ENCODE results near the gene PPP1R36. TPM values are rescaled to one million over a fixed set of nuclear protein-coding genes. Genes with fewer than 3 reads are reported as not detected.

The PPP1R36 gene
- total RNA-seq, 4 donors from 2014 or later = 0.59 to 7.6 (median 4.4) TPM

- Histone ChIP-seq H3K27ac (peak overlapping the region; percentile 96 to 100 (median 100)), H3K9me3 (no peaks in the 10 kb centered on the region), H3K4me3 (peak overlapping the region in 3 of 4 donors; percentile 64 to 99 (median 93)), H3K4me1 (peaks cover 0 to 70% (median 36%) of the 10 kb centered on the region in 4 donors), H3K36me3 (no peaks in the 10 kb centered on the region), H3K27me3 (no peaks in the 10 kb centered on the region)
- WGBS, 2 donors = 34 to 39% methylated on average over 3 of the region's 3 CpGs
- no peak for DNase-seq (ENCODE audit: low spot score in 2 of 2)
- TF ChIP-seq POLR2A (IDR thresholded peaks at IDR 0.05) = no peak
- TF ChIP-seq, protein P1, sequence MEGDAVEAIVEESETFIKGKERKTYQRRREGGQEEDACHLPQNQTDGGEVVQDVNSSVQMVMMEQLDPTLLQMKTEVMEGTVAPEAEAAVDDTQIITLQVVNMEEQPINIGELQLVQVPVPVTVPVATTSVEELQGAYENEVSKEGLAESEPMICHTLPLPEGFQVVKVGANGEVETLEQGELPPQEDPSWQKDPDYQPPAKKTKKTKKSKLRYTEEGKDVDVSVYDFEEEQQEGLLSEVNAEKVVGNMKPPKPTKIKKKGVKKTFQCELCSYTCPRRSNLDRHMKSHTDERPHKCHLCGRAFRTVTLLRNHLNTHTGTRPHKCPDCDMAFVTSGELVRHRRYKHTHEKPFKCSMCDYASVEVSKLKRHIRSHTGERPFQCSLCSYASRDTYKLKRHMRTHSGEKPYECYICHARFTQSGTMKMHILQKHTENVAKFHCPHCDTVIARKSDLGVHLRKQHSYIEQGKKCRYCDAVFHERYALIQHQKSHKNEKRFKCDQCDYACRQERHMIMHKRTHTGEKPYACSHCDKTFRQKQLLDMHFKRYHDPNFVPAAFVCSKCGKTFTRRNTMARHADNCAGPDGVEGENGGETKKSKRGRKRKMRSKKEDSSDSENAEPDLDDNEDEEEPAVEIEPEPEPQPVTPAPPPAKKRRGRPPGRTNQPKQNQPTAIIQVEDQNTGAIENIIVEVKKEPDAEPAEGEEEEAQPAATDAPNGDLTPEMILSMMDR (IDR thresholded peaks at IDR 0.05) = no peak
- TF ChIP-seq EP300 (IDR thresholded peaks at IDR 0.05) = no peak
Observed at GRCh38 chr14:64506721-64507120, 43.0 kb upstream of the PPP1R36 start.

DNA sequence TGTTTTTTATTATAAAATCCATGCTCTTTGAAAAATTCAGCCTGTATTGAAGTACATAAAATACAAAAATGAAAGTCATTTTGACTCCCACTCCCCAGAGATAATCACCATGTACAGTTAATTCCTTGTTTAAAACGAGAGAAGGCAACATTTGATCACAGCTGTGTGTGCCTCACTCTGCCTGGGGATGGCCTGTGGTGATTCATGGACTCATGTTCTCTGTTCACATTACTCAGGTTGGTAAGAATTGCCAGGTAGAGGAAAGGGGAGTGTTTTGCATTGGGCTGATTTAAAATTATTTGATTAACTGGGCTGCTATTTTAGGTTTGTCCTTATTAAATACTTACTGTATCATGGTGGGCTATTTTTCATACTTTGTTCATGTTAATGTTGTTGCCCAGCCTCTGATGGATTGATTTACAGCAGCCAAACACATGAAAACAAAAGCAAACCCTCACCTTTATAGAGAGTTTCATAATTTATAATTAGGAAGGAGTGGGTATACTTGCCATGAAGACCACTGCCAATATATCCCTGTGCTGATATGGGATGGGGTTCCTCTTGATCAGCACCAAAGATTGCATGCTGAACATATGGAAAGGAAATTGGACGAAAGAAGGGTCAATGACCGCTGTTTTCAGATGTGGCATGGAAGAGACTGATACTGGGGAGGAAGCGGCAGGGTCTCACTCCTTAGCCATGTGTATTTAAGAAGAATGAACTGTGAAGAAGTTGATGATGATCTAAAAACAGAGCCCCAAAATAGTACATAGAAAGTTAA lies 42.2 kb upstream of the PPP1R36 start:
- no peak for DNase-seq (ENCODE audit: low spot score in 2 of 2)
- H3K4me3 ChIP-seq = no peak overlapping the region
- no peaks in the 10 kb centered on the region for H3K36me3 ChIP-seq
- WGBS, 2 donors = 72 to 73% methylated on average over 4 of the region's 4 CpGs
- no peaks in the 10 kb centered on the region for H3K27me3 ChIP-seq
- TF ChIP-seq POLR2A (IDR thresholded peaks at IDR 0.05) (no peak), EP300 (IDR thresholded peaks at IDR 0.05) (no peak)
- TF ChIP-seq, protein P1 (IDR thresholded peaks at IDR 0.05) = no peak
- peak overlapping the region in 2 of 4 donors; percentile 99 to 100 for H3K27ac ChIP-seq
- no peaks in the 10 kb centered on the region for H3K9me3 ChIP-seq
- H3K4me1 ChIP-seq = peaks cover 0 to 70% (median 31%) of the 10 kb centered on the region in 4 donors

GRCh38 chr14:64508215-64508776 lies 41.5 kb upstream of the PPP1R36 start:
- H3K4me1 ChIP-seq = peaks cover 0 to 74% (median 33%) of the 10 kb centered on the region in 4 donors
- no peaks in the 10 kb centered on the region for H3K27me3 ChIP-seq
- H3K36me3 ChIP-seq = no peaks in the 10 kb centered on the region
- WGBS, 2 donors = 29 to 32% methylated on average over 1 of the region's 1 CpG
- TF ChIP-seq EP300 (IDR thresholded peaks at IDR 0.05) = no peak
- no peak for TF ChIP-seq POLR2A (IDR thresholded peaks at IDR 0.05)
- TF ChIP-seq, protein P1 (IDR thresholded peaks at IDR 0.05) = no peak
- no peak overlapping the region for H3K4me3 ChIP-seq
- no peaks in the 10 kb centered on the region for H3K9me3 ChIP-seq
- H3K27ac ChIP-seq = peak overlapping the region in 1 of 4 donors; percentile 99
- DNase-seq (ENCODE audit: low spot score in 2 of 2) = no peak

DNA sequence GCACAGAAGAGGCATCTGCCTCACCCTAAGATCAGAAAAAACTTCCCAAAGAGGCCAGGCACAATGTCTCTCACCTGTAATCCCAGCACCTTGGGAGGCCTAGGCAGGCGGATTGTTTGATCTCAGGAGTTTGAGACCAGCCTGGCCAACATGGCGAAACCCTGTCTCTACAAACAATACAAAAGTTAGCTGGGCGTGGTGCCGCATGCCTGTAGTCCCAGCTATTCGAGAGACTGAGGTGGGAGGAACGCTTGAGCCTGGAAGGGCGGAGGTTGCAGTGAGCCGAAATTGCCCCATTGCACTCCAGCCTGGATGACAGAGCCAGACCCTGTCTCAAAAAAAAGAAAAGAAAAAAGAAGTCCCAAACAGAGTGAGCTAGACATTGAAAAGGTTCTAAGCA lies 40.7 kb upstream of the PPP1R36 start:
- Histone ChIP-seq H3K9me3 (no peaks in the 10 kb centered on the region), H3K27me3 (no peaks in the 10 kb centered on the region), H3K27ac (peak overlapping the region in 1 of 4 donors; percentile 12), H3K36me3 (no peaks in the 10 kb centered on the region), H3K4me3 (no peak overlapping the region), H3K4me1 (peaks cover 0 to 79% (median 35%) of the 10 kb centered on the region in 4 donors)
- 70 to 78% methylated on average over 7 to 8 of the region's 8 CpGs for WGBS, 2 donors
- TF ChIP-seq POLR2A (IDR thresholded peaks at IDR 0.05) (no peak), EP300 (IDR thresholded peaks at IDR 0.05) (no peak)
- TF ChIP-seq, protein P1 (IDR thresholded peaks at IDR 0.05) = no peak
- DNase-seq (ENCODE audit: low spot score in 2 of 2) = no peak

All from tibial nerve (tissue), 4 donors.